ENCODE data around the gene GALNT9. TPM values are rescaled to one million over a fixed set of nuclear protein-coding genes. Genes with fewer than 3 reads are reported as not detected.

Gene GALNT9
- total RNA-seq, 6 experiments from 2014 or later: not detected

GRCh38 chr12:132278401-132279183, 50.8 kb downstream of the GALNT9 start:
- no peak overlapping the region for H3K27ac Mint-ChIP-seq
- H3K36me3 Mint-ChIP-seq (ENCODE audit: low read depth): no peaks in the 10 kb centered on the region
- peaks cover 25% of the 10 kb centered on the region for H3K27me3 Mint-ChIP-seq (ENCODE audit: insufficient read depth)
- H3K4me1 Mint-ChIP-seq (ENCODE audit: low read depth): peaks cover 6% of the 10 kb centered on the region; the same call in 1 of the 2 replicates
- no peak for DNase-seq
- H3K4me3 Mint-ChIP-seq: no peak overlapping the region
- TF ChIP-seq CTCF (IDR thresholded peaks at IDR 0.05): no peak
- H3K9me3 Mint-ChIP-seq: no peaks in the 10 kb centered on the region

- H3K27me3 Mint-ChIP-seq (ENCODE audit: insufficient read depth): peaks cover 27% of the 10 kb centered on the region
- H3K27ac Mint-ChIP-seq: no peak overlapping the region
- H3K4me1 Mint-ChIP-seq (ENCODE audit: low read depth): peaks cover 6% of the 10 kb centered on the region; the same call in 1 of the 2 replicates
- no peak for TF ChIP-seq CTCF (IDR thresholded peaks at IDR 0.05)
- H3K4me3 Mint-ChIP-seq: no peak overlapping the region
- no peaks in the 10 kb centered on the region for H3K9me3 Mint-ChIP-seq
- DNase-seq: no peak
- H3K36me3 Mint-ChIP-seq (ENCODE audit: low read depth): no peaks in the 10 kb centered on the region
These were observed 51.4 kb downstream of the GALNT9 start for GRCh38 chr12:132277949-132278348.

GRCh38 chr12:132277374-132277941, 51.9 kb downstream of the GALNT9 start:
- Mint-ChIP-seq H3K36me3 (ENCODE audit: low read depth) (no peaks in the 10 kb centered on the region), H3K9me3 (no peaks in the 10 kb centered on the region), H3K27me3 (ENCODE audit: insufficient read depth) (peaks cover 31% of the 10 kb centered on the region), H3K4me3 (no peak overlapping the region), H3K27ac (no peak overlapping the region), H3K4me1 (ENCODE audit: low read depth) (peaks cover 6% of the 10 kb centered on the region; the same call in 1 of the 2 replicates)
- no peak for TF ChIP-seq CTCF (IDR thresholded peaks at IDR 0.05)
- DNase-seq: no peak

- Mint-ChIP-seq H3K27ac (no peak overlapping the region), H3K27me3 (ENCODE audit: insufficient read depth) (peaks cover 35% of the 10 kb centered on the region), H3K4me3 (no peak overlapping the region), H3K36me3 (ENCODE audit: low read depth) (no peaks in the 10 kb centered on the region), H3K4me1 (ENCODE audit: low read depth) (peaks cover 6% of the 10 kb centered on the region; the same call in 1 of the 2 replicates), H3K9me3 (no peaks in the 10 kb centered on the region)
- no peak for DNase-seq
- no peak for TF ChIP-seq CTCF (IDR thresholded peaks at IDR 0.05)
These were observed 52.5 kb downstream of the GALNT9 start for GRCh38 chr12:132276827-132277373.

DNA sequence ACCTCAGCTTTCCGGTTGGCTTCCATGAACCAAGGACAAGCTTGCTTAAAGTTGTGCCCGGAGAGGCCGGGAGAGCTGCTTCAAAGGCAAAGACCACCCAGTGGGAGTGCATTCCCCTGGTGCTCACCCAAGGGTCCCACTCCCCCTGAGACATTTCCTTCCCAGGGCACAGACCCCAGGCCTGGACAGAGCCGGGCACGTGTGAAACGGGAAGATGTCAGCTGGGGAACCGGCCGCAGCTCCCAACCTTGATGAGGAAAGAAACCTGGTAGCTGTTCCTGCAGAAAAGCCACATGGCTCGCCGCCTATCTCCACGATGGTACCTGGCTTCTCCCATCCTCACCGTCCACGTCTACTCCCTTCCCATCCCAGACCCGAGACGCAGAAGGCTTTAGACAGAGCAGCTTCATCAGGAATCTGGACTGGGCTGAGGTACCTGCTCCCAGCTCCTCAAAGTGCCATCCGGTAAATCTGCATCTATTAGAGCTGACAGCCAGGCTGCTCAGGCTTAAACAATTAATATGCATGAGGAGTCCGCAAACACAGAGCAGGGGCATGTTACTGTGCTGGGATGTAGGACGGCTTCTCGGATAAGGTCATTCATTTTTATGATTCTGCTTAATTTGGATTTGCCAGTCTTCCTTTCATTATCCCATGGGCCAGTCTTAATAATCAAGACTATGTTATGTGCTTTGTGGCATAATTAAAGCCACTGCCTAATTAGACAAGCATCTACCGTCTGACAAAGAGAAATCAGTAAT, 53.1 kb downstream of the GALNT9 start:
- Mint-ChIP-seq H3K36me3 (ENCODE audit: low read depth) (no peaks in the 10 kb centered on the region), H3K9me3 (no peaks in the 10 kb centered on the region), H3K4me3 (no peak overlapping the region), H3K27me3 (ENCODE audit: insufficient read depth) (peaks cover 37% of the 10 kb centered on the region), H3K27ac (no peak overlapping the region), H3K4me1 (ENCODE audit: low read depth) (peaks cover 6% of the 10 kb centered on the region; the same call in 1 of the 2 replicates)
- no peak for DNase-seq
- TF ChIP-seq CTCF (IDR thresholded peaks at IDR 0.05): no peak
